GM18951 (cell line): ENCODE measurements around the gene SEC61A1.

Experiments used
- POLR2A ChIP-seq: IDR thresholded peaks from 4 replicates; pipeline ENCODE4 v1.6.1; 2011; ENCODE audit warnings: mild to moderate bottlenecking; ENCODE audit not compliant: insufficient read length, insufficient read depth; ENCODE audit errors: extremely low read depth
- in situ Hi-C: fragments of 300-500 bp; cut with MboI; formaldehyde crosslinking; loops from one replicate; pipeline ENCODE4 v1.12.0; 2022; ENCODE audit warnings: low sequenced_read_pairs, mixed read lengths, inconsistent platforms; ENCODE audit not compliant: unreplicated experiment

The SEC61A1 gene

GRCh38 chr3:128094295-128095151, 42.3 kb downstream of the SEC61A1 start:
- in situ Hi-C loops, result no loop called here
- TF ChIP-seq POLR2A, result no peak

- in situ Hi-C loops, result no loop called here
- no peak for TF ChIP-seq POLR2A
Measured at GRCh38 chr3:128095222-128095703, 43.0 kb downstream of the SEC61A1 start.

- TF ChIP-seq POLR2A, result no peak
- in situ Hi-C loops, result no loop called here
Measured at GRCh38 chr3:128098234-128098633, 46.0 kb downstream of the SEC61A1 start.

GRCh38 chr3:128100161-128100560, 47.9 kb downstream of the SEC61A1 start:
- in situ Hi-C loops, result no loop called here
- no peak for TF ChIP-seq POLR2A

- in situ Hi-C loops, result no loop called here
Measured at GRCh38 chr3:128100638-128101037, 48.4 kb downstream of the SEC61A1 start.

GRCh38 chr3:128103136-128103676, 51.0 kb downstream of the SEC61A1 start:
- TF ChIP-seq POLR2A, result no peak
- in situ Hi-C loops, result no loop called here

More at GRCh38 chr3:128100638-128101037, 48.4 kb downstream of the SEC61A1 start:
- no peak for TF ChIP-seq POLR2A

DNA sequence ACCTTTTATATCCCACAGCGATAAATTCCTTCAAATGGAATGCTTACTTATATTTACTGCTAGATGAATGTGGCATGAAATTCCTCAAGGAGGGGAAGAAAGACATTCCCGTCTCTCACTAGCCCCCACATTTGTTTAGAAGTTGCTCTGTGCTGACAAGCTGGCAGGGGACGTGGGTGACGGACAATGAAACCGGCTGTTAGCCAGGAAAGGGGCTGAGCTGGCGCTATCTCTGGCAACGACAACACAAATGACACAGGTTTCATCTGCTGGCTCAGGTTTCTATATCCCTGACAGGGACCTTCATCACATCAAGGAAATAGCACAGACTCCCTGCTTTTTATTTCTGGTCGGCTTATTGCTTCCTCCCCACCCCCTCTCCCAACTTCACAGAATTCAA, 55.6 kb downstream of the SEC61A1 start:
- TF ChIP-seq POLR2A, result no peak
- in situ Hi-C loops, result no loop called here

DNA sequence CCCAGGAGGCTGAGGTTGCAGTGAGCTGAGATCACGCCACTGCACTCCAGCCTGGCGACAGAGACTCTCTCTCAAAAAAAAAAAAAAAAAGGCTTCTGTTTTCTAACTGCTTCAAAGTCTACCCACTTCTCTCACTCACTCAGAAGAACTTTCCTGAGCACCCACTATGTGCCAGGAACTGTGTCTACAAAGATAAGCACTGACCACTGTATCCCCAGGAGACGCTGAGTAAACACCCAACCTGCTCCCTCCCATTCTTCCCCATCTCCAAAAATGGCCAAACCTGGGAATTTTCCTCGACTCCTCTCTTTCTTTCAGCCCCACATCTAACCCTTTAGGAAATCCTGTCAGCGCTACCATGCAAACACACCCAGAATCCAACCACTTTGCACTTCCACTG, 58.9 kb downstream of the SEC61A1 start:
- in situ Hi-C loops, result no loop called here
- TF ChIP-seq POLR2A, result no peak

- no peak for TF ChIP-seq POLR2A
- in situ Hi-C loops, result no loop called here
Measured at GRCh38 chr3:128112357-128112968, 60.2 kb downstream of the SEC61A1 start.

GRCh38 chr3:128113817-128114794, 61.9 kb downstream of the SEC61A1 start:
- no peak for TF ChIP-seq POLR2A
- in situ Hi-C loops, result no loop called here
